ENCODE data around the gene RPL11. TPM values are rescaled to one million over a fixed set of nuclear protein-coding genes. Genes with fewer than 3 reads are reported as not detected.

The RPL11 gene
- total RNA-seq, 1 experiment from 2014 or later = 865 TPM

- intact Hi-C loops (cut with micrococcal nuclease; ENCODE audit: unreplicated experiment) = loop anchor here (5.0 kb wide), 1 partner anchor 33 kb away; the partner anchor contains the start of gene ELOA
- TF ChIP-seq TCF7L2 (IDR thresholded peaks at IDR 0.05; ENCODE audit: low read depth, low read length) (no peak), SIN3A (IDR thresholded peaks at IDR 0.05; ENCODE audit: borderline replicate concordance, insufficient read depth, low read depth, low read length) (no peak), POLR2AphosphoS5 (IDR thresholded peaks at IDR 0.05; ENCODE audit: low read depth, low read length) (no peak), REST (IDR thresholded peaks at IDR 0.05; ENCODE audit: insufficient read depth in 1 of 2, low read depth in 2 of 2, low read length in 1 of 2) (no peak), CTCF (IDR thresholded peaks at IDR 0.05) (no peak)
These were observed 17.6 kb downstream of the RPL11 start for GRCh38 chr1:23709229-23709628.

GRCh38 chr1:23718482-23718881 lies 26.9 kb downstream of the RPL11 start:
- intact Hi-C loops (cut with micrococcal nuclease; ENCODE audit: unreplicated experiment) (no loop called here), in situ Hi-C loops (cut with HindIII; ENCODE audit: low pct_unique_long_range_greater_than_20kb, low sequenced_read_pairs) (no loop called here)
- TF ChIP-seq CTCF (IDR thresholded peaks at IDR 0.05) (peak; percentile 87), TCF7L2 (IDR thresholded peaks at IDR 0.05; ENCODE audit: low read depth, low read length) (no peak)
- BruUV-seq (replicated peaks) = no TSS peak
- no peaks in the 10 kb centered on the region for H3K4me1 ChIP-seq (ENCODE audit: control insufficient read depth, insufficient read depth, low read length)
- H3K4me3 ChIP-seq (ENCODE audit: low read depth in 2 of 2, low read length in 2 of 2) = no peak overlapping the region
- no peaks in the 10 kb centered on the region for H3K27me3 ChIP-seq (ENCODE audit: control insufficient read depth, insufficient read depth, low read length)
- no peak overlapping the region for H3K27ac ChIP-seq (ENCODE audit: low read length)
- no peaks in the 10 kb centered on the region for H3K9me3 ChIP-seq (ENCODE audit: control insufficient read depth, insufficient read depth, low read depth, low read length)
- DNase-seq (ENCODE audit: low read depth, low spot score) (peak; percentile 28), ATAC-seq (peak; percentile 89)
- ChIA-PET POLR2A (interaction anchor here (0.6 kb wide), 1 partner anchor 8 kb away, joined by 4 read pairs; no protein-coding TSS in a partner anchor), CTCF (interaction anchor here (0.6 kb wide), 1 partner anchor 12 kb away, joined by 7 read pairs; no protein-coding TSS in a partner anchor)
- H3K36me3 ChIP-seq (ENCODE audit: control insufficient read depth, insufficient read depth, low read length) = no peaks in the 10 kb centered on the region

More at GRCh38 chr1:23709229-23709628, 17.6 kb downstream of the RPL11 start:
- H3K36me3 ChIP-seq (ENCODE audit: control insufficient read depth, insufficient read depth, low read length) = no peaks in the 10 kb centered on the region; the same call in 1 of the 2 replicates
- no peaks in the 10 kb centered on the region for H3K9me3 ChIP-seq (ENCODE audit: control insufficient read depth, insufficient read depth, low read depth, low read length)
- ATAC-seq (no peak), DNase-seq (ENCODE audit: low read depth, low spot score) (no peak)
- no peak overlapping the region for H3K4me3 ChIP-seq (ENCODE audit: low read depth in 2 of 2, low read length in 2 of 2)
- H3K4me1 ChIP-seq (ENCODE audit: control insufficient read depth, insufficient read depth, low read length) = no peaks in the 10 kb centered on the region
- H3K27ac ChIP-seq (ENCODE audit: low read length) = no peak overlapping the region
- in situ Hi-C loops (cut with HindIII; ENCODE audit: low pct_unique_long_range_greater_than_20kb, low sequenced_read_pairs) = no loop called here
- BruUV-seq (replicated peaks) = no TSS peak
- H3K27me3 ChIP-seq (ENCODE audit: control insufficient read depth, insufficient read depth, low read length) = no peaks in the 10 kb centered on the region
- POLR2A ChIA-PET = interaction anchor here (0.6 kb wide), 1 partner anchor 15 kb away, joined by 4 read pairs; no protein-coding TSS in a partner anchor
- CTCF ChIA-PET = no interaction called here
